Fibroblast of skin of right quadriceps (primary cell): Measurements from ENCODE around the gene SPATA24.
A peak's percentile ranks its signal among the peaks of the same experiment; 100 is the strongest.
"Not testable (repeated sequence)": the region's sequence is repeated elsewhere in the genome, so short reads cannot be mapped to it uniquely, and the experiment has no call there.

Experiments
- DNase-seq: peaks from one replicate; pipeline ENCODE4 v3.0.0-alpha.2; 2013

The SPATA24 gene

GRCh38 chr5:139394654-139395566 is 9.0 kb downstream of the SPATA24 start, which contains the start of gene PROB1:
Gene PROB1 (minus strand): TSS chr5:139395104. CDS start chr5:139395081, 23 bp downstream.
- no peak for DNase-seq

- peak; percentile 35 for DNase-seq
These were observed 9.7 kb downstream of the SPATA24 start for GRCh38 chr5:139394123-139394653.

- no peak for DNase-seq
These were observed 10.3 kb downstream of the SPATA24 start for GRCh38 chr5:139393497-139394122.

GRCh38 chr5:139392678-139393496 is 11.0 kb downstream of the SPATA24 start:
- DNase-seq = peak; percentile 63

GRCh38 chr5:139392324-139392677 is 11.6 kb downstream of the SPATA24 start:
- DNase-seq = no peak

- peak; percentile 24 for DNase-seq
These were observed 12.1 kb downstream of the SPATA24 start for GRCh38 chr5:139391570-139392323.

- no peak for DNase-seq
These were observed 13.0 kb downstream of the SPATA24 start for GRCh38 chr5:139390639-139391569.

GRCh38 chr5:139389701-139390638 is 13.9 kb downstream of the SPATA24 start, which contains the start of gene MZB1:
Gene MZB1 (minus strand): TSS chr5:139389913. CDS start chr5:139389856, 57 bp downstream.
- DNase-seq = no peak

- DNase-seq = peak; percentile 28
These were observed 15.6 kb downstream of the SPATA24 start for GRCh38 chr5:139388198-139388821.

- DNase-seq = no peak
These were observed 16.2 kb downstream of the SPATA24 start for GRCh38 chr5:139387611-139388197.

GRCh38 chr5:139386956-139387355 is 16.9 kb downstream of the SPATA24 start:
- DNase-seq = not testable (repeated sequence)

- DNase-seq = no peak
These were observed 17.8 kb downstream of the SPATA24 start for GRCh38 chr5:139386050-139386438.

GRCh38 chr5:139385061-139386049 is 18.5 kb downstream of the SPATA24 start:
- DNase-seq = no peak

GRCh38 chr5:139384591-139385051 is 19.3 kb downstream of the SPATA24 start:
- DNase-seq = no peak

GRCh38 chr5:139383993-139384590 is 19.8 kb downstream of the SPATA24 start:
- DNase-seq = no peak

GRCh38 chr5:139383275-139383992 is 20.5 kb downstream of the SPATA24 start, which contains the start of gene SLC23A1:
Gene SLC23A1 (minus strand): TSS chr5:139383297. CDS start chr5:139383253, 44 bp downstream.
- no peak for DNase-seq
